Neural cell (in vitro differentiated cells): ENCODE data around the gene GPAT2.

Source experiments
- CTCF ChIP-seq: fragments of 450-650 bp; IDR thresholded peaks from 2 replicates; pipeline ENCODE4 v1.5.1; 2014; ENCODE audit warnings: antibody characterized with exemption, mild to moderate bottlenecking, moderate library complexity; ENCODE audit not compliant: poor library complexity, severe bottlenecking
- EP300 ChIP-seq: fragments of 450-650 bp; conservative IDR thresholded peaks from 2 replicates; pipeline ENCODE4 v1.6.1; 2014; ENCODE audit warnings: antibody characterized with exemption, mild to moderate bottlenecking, moderate library complexity; ENCODE audit not compliant: poor library complexity, severe bottlenecking
- EZH2 ChIP-seq: fragments of 200-600, 300-800 bp; shearing (Covaris generic), sonication (generic); IDR thresholded peaks from 2 replicates; pipeline ENCODE4 v1.6.1; 2014; ENCODE audit warnings: antibody characterized with exemption, low read length, borderline replicate concordance, mild to moderate bottlenecking; ENCODE audit not compliant: insufficient read depth, poor library complexity, severe bottlenecking
- MXI1 ChIP-seq: fragments of 450-650 bp; conservative IDR thresholded peaks from 2 replicates; pipeline ENCODE4 v1.6.1; 2014; ENCODE audit warnings: antibody characterized with exemption, mild to moderate bottlenecking; ENCODE audit not compliant: poor library complexity, severe bottlenecking
- POLR2AphosphoS5 ChIP-seq: IDR thresholded peaks from 2 replicates; pipeline ENCODE4 v1.6.1; 2012
- RAD21 ChIP-seq: fragments of 450-650 bp; conservative IDR thresholded peaks from 2 replicates; pipeline ENCODE4 v1.6.1; 2014; ENCODE audit warnings: antibody characterized with exemption, mild to moderate bottlenecking, moderate library complexity
- REST ChIP-seq: IDR thresholded peaks from 2 replicates; pipeline ENCODE4 v1.6.1; 2012; ENCODE audit warnings: borderline replicate concordance
- SMC3 ChIP-seq: fragments of 450-650 bp; conservative IDR thresholded peaks from 2 replicates; pipeline ENCODE4 v1.6.1; 2014; ENCODE audit warnings: antibody characterized with exemption, mild to moderate bottlenecking, moderate library complexity; ENCODE audit not compliant: poor library complexity
- TAF1 ChIP-seq: IDR thresholded peaks from 2 replicates; pipeline ENCODE4 v1.6.1; 2012; ENCODE audit warnings: low read depth

- TF ChIP-seq CTCF (no peak), EP300 (no peak), SMC3 (no peak), REST (no peak), EZH2 (no peak), POLR2AphosphoS5 (no peak), RAD21 (no peak), MXI1 (no peak), TAF1 (no peak)
Measured at GRCh38 chr2:96082211-96083063, 47.7 kb upstream of the GPAT2 start.
